ENCODE results near the gene FMO1. TPM values are rescaled to one million over a fixed set of nuclear protein-coding genes. Genes with fewer than 3 reads are reported as not detected.
"Not testable (repeated sequence)": the region's sequence is repeated elsewhere in the genome, so short reads cannot be mapped to it uniquely, and the experiment has no call there.

Gene FMO1
- total RNA-seq, 1 experiment from 2014 or later = not detected

DNA sequence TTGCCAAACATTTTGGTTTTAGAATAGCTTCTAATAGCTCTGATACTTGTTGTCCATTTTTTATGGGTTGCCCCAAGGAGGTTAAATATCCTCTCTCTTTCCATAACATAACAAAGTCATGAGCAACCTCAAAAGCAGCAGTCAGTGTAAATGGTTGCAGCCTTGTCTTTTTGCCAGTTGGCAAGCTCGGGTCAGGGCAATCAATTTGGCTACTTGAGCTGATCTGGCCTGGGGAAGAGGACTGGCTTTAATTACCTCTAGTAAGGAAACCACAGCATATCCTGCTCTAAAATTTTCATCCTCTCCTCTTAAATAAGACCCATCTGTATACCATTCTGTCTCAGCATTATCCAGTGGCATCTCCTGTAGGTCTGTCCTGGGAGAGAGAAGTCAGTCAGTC is 44.5 kb downstream of the FMO1 start:
- no peaks in the 10 kb centered on the region for H4K20me1 ChIP-seq (ENCODE audit: insufficient read depth)
- RAD21 ChIA-PET (ENCODE audit: low non-redundant PET in 1 of 2, low total read pairs in 2 of 2, uncharacterized antibody in 2 of 2, unreplicated experiment in 2 of 2) = no interaction called here
- H3K36me3 ChIP-seq (ENCODE audit: control insufficient read depth in 1 of 2, insufficient read depth in 2 of 2, low read length in 2 of 2) = no peaks in the 10 kb centered on the region
- no peaks in the 10 kb centered on the region for H3K4me1 ChIP-seq (ENCODE audit: control insufficient read depth in 1 of 2, insufficient read depth in 2 of 2, low read length in 2 of 2)
- TF ChIP-seq, protein P1, sequence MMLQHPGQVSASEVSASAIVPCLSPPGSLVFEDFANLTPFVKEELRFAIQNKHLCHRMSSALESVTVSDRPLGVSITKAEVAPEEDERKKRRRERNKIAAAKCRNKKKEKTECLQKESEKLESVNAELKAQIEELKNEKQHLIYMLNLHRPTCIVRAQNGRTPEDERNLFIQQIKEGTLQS (IDR thresholded peaks at IDR 0.05) = no peak
- TF ChIP-seq EGR1 (IDR thresholded peaks at IDR 0.05; ENCODE audit: low read depth) (no peak), YY1 (IDR thresholded peaks at IDR 0.05; ENCODE audit: extremely low read depth, insufficient replicate concordance, low read depth, low read length) (no peak), ZFX (IDR thresholded peaks at IDR 0.05) (no peak), POLR2A (IDR thresholded peaks at IDR 0.05; ENCODE audit: borderline replicate concordance, extremely low read depth, insufficient read depth, insufficient read length) (no peak), ELF1 (IDR thresholded peaks at IDR 0.05; ENCODE audit: borderline replicate concordance, low read depth) (no peak), POLR2AphosphoS5 (IDR thresholded peaks at IDR 0.05; ENCODE audit: low read depth, low read length) (no peak), EZH2 (IDR thresholded peaks at IDR 0.05) (no peak), RAD21 (IDR thresholded peaks at IDR 0.05; ENCODE audit: low read depth) (no peak), ZNF274 (IDR thresholded peaks at IDR 0.05; ENCODE audit: low read depth, low read length) (no peak), SRF (IDR thresholded peaks at IDR 0.05; ENCODE audit: low read depth) (no peak), EZH2phosphoT487 (IDR thresholded peaks at IDR 0.05; ENCODE audit: borderline replicate concordance) (no peak), SIN3A (IDR thresholded peaks at IDR 0.05; ENCODE audit: low read depth) (no peak)
- TF ChIP-seq, protein P2, sequence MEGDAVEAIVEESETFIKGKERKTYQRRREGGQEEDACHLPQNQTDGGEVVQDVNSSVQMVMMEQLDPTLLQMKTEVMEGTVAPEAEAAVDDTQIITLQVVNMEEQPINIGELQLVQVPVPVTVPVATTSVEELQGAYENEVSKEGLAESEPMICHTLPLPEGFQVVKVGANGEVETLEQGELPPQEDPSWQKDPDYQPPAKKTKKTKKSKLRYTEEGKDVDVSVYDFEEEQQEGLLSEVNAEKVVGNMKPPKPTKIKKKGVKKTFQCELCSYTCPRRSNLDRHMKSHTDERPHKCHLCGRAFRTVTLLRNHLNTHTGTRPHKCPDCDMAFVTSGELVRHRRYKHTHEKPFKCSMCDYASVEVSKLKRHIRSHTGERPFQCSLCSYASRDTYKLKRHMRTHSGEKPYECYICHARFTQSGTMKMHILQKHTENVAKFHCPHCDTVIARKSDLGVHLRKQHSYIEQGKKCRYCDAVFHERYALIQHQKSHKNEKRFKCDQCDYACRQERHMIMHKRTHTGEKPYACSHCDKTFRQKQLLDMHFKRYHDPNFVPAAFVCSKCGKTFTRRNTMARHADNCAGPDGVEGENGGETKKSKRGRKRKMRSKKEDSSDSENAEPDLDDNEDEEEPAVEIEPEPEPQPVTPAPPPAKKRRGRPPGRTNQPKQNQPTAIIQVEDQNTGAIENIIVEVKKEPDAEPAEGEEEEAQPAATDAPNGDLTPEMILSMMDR (IDR thresholded peaks at IDR 0.05 in 2 of 3, conservative IDR thresholded peaks at IDR 0.05 in 1 of 3; ENCODE audit: borderline replicate concordance in 1 of 3, insufficient read depth in 1 of 3, low read depth in 2 of 3, low read length in 2 of 3) = no peak
- POLR2A ChIA-PET = no interaction called here
- H3K4me2 ChIP-seq (ENCODE audit: low read length) = no peak overlapping the region
- no peak overlapping the region for H2AFZ ChIP-seq (ENCODE audit: low read depth, low read length, poor library complexity, severe bottlenecking)
- no peaks in the 10 kb centered on the region; the same call in 1 of the 2 replicates for H3K27me3 ChIP-seq (ENCODE audit: insufficient read depth, low read length)
- H3K9ac ChIP-seq (ENCODE audit: low read length) = no peak overlapping the region
- intact Hi-C loops (cut with micrococcal nuclease) = no loop called here
- ATAC-seq (no peak), DNase-seq (ENCODE audit: low read depth, low spot score) (no peak)
- no peaks in the 10 kb centered on the region for H3K79me2 ChIP-seq (ENCODE audit: insufficient read depth, low read length)
- CTCF ChIA-PET = no interaction called here
- no peaks in the 10 kb centered on the region for H3K9me3 ChIP-seq (ENCODE audit: control insufficient read depth in 1 of 2, insufficient read depth in 1 of 2, low read depth in 1 of 2, low read length in 2 of 2)
- H3K27ac ChIP-seq (ENCODE audit: low read depth, low read length) = no peak overlapping the region
- no peaks in the 10 kb centered on the region for H3K9me2 ChIP-seq (ENCODE audit: insufficient read depth)
- H3K4me3 ChIP-seq (replicated peaks in 1 of 2; ENCODE audit: low read depth in 1 of 2, low read length in 2 of 2) = no peak overlapping the region
- no TSS peak for BruUV-seq (replicated peaks)

DNA sequence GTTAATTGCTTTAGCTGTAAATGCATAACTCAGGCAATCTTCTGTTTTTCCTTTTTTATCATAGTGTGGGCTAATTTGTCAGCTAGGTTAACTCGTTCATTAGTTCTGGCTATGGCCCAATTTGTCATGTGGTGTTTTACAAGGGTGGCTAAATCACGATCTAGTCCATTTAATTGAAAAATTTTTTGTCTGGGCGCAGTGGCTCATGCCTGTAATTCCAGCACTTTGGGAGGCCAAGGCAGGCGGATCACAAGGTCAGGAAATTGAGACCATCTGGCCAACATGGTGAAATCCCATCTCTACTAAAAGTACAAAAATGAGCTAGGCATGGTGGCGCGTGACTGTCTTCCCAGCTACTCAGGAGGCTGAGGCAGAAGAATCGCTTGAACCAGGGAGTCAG is 47.1 kb downstream of the FMO1 start:
- not testable (repeated sequence) for BruUV-seq (replicated peaks); ATAC-seq

More for the DNA sequence above, 47.1 kb downstream of the FMO1 start:
- H3K9me3 ChIP-seq (ENCODE audit: control insufficient read depth in 1 of 2, insufficient read depth in 1 of 2, low read depth in 1 of 2, low read length in 2 of 2); H3K9me2 ChIP-seq (ENCODE audit: insufficient read depth); H3K4me1 ChIP-seq (ENCODE audit: control insufficient read depth in 1 of 2, insufficient read depth in 2 of 2, low read length in 2 of 2); H3K4me2 ChIP-seq (ENCODE audit: low read length); H3K27me3 ChIP-seq (ENCODE audit: insufficient read depth, low read length); RAD21 ChIA-PET (ENCODE audit: low non-redundant PET in 1 of 2, low total read pairs in 2 of 2, uncharacterized antibody in 2 of 2, unreplicated experiment in 2 of 2); H3K36me3 ChIP-seq (ENCODE audit: control insufficient read depth in 1 of 2, insufficient read depth in 2 of 2, low read length in 2 of 2); H3K9ac ChIP-seq (ENCODE audit: low read length); POLR2A ChIA-PET; DNase-seq (ENCODE audit: low read depth, low spot score); H4K20me1 ChIP-seq (ENCODE audit: insufficient read depth); H3K79me2 ChIP-seq (ENCODE audit: insufficient read depth, low read length); H2AFZ ChIP-seq (ENCODE audit: low read depth, low read length, poor library complexity, severe bottlenecking); H3K27ac ChIP-seq (ENCODE audit: low read depth, low read length); intact Hi-C loops (cut with micrococcal nuclease); H3K4me3 ChIP-seq (replicated peaks in 1 of 2; ENCODE audit: low read depth in 1 of 2, low read length in 2 of 2): not testable (repeated sequence)
- CTCF ChIA-PET = interaction anchor here (2.0 kb wide), 1 partner anchor 18 kb away, joined by 8 read pairs; the partner anchor contains the start of gene FMO4

Data from HCT116 (cell line).